Suprapubic skin (tissue), 4 donors: ENCODE measurements around the gene CD84.

Source experiments
- POLR2A ChIP-seq, 2 donors: fragments of 450-650 bp; IDR thresholded peaks; one replicate each; pipeline ENCODE4 v1.6.1; 2017; ENCODE audit warnings: antibody characterized with exemption in 2 of 2, mild to moderate bottlenecking in 2 of 2, moderate library complexity in 2 of 2
- POLR2AphosphoS5 ChIP-seq, 3 donors: sonication (generic); formaldehyde crosslinking; IDR thresholded peaks; one replicate each; pipeline ENCODE4 v1.6.1; 2017; ENCODE audit warnings: antibody characterized with exemption in 3 of 3
- TF ChIP-seq, protein P1 (sequence below), 2 donors: fragments of 200-600 bp in 1 of 2; fragments of 450-650 bp in 1 of 2; sonication (generic) in 1 of 2; IDR thresholded peaks; one replicate each; pipeline ENCODE4 v1.5.1; 2016 to 2019; ENCODE audit warnings: antibody characterized with exemption in 2 of 2, mild to moderate bottlenecking in 1 of 2, moderate library complexity in 1 of 2

GRCh38 chr1:160621633-160622413 is 42.5 kb upstream of the CD84 start:
- TF ChIP-seq, protein P1, sequence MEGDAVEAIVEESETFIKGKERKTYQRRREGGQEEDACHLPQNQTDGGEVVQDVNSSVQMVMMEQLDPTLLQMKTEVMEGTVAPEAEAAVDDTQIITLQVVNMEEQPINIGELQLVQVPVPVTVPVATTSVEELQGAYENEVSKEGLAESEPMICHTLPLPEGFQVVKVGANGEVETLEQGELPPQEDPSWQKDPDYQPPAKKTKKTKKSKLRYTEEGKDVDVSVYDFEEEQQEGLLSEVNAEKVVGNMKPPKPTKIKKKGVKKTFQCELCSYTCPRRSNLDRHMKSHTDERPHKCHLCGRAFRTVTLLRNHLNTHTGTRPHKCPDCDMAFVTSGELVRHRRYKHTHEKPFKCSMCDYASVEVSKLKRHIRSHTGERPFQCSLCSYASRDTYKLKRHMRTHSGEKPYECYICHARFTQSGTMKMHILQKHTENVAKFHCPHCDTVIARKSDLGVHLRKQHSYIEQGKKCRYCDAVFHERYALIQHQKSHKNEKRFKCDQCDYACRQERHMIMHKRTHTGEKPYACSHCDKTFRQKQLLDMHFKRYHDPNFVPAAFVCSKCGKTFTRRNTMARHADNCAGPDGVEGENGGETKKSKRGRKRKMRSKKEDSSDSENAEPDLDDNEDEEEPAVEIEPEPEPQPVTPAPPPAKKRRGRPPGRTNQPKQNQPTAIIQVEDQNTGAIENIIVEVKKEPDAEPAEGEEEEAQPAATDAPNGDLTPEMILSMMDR (IDR thresholded peaks at IDR 0.05), result no peak
- TF ChIP-seq POLR2A (IDR thresholded peaks at IDR 0.05) (no peak), POLR2AphosphoS5 (IDR thresholded peaks at IDR 0.05) (no peak)
